Tibial nerve (tissue), 4 donors: ENCODE data around the gene RBM47. TPM values are rescaled to one million over a fixed set of nuclear protein-coding genes. Genes with fewer than 3 reads are reported as not detected.

Source experiments
- DNase-seq, 2 donors: peaks; one replicate each; pipeline ENCODE4 v3.0.0-alpha.2; 2019; ENCODE audit warnings: low spot score in 2 of 2
- H3K27ac ChIP-seq, 4 donors: fragments of 200-600 bp; sonication (generic) in 3 of 4; one replicate each; pipeline ENCODE4 v1.5.1; 2017 to 2019; ENCODE audit warnings: mild to moderate bottlenecking in 1 of 4
- H3K27me3 ChIP-seq, 2 donors: fragments of 200-600 bp; sonication (generic) in 1 of 2; one replicate each; pipeline versions ENCODE4 v1.5.1 to v1.6.0; 2017 to 2019
- H3K36me3 ChIP-seq, 3 donors: fragments of 200-600 bp; sonication (generic); one replicate each; pipeline ENCODE4 v1.5.1; 2018 to 2019
- H3K4me1 ChIP-seq, 4 donors: fragments of 200-600 bp; sonication (generic) in 3 of 4; one replicate each; pipeline ENCODE4 v1.5.1; 2017 to 2019
- H3K4me3 ChIP-seq, 4 donors: fragments of 200-600 bp; sonication (generic) in 3 of 4; one replicate each; pipeline ENCODE4 v1.5.1; 2017 to 2019; ENCODE audit warnings: mild to moderate bottlenecking in 1 of 4, moderate library complexity in 1 of 4
- H3K9me3 ChIP-seq, 4 donors: fragments of 200-600 bp; sonication (generic) in 3 of 4; one replicate each; pipeline ENCODE4 v1.5.1; 2017 to 2019
- EP300 ChIP-seq, 2 donors: sonication (generic); formaldehyde crosslinking; IDR thresholded peaks; one replicate each; pipeline ENCODE4 v1.6.1; 2017; ENCODE audit warnings: antibody characterized with exemption in 2 of 2, mild to moderate bottlenecking in 1 of 2
- POLR2A ChIP-seq, 2 donors: fragments of 450-650 bp; IDR thresholded peaks; one replicate each; pipeline ENCODE4 v1.6.1; 2017; ENCODE audit warnings: antibody characterized with exemption in 2 of 2, mild to moderate bottlenecking in 2 of 2, moderate library complexity in 2 of 2
- WGBS, 2 donors: methylation state at CpG; one replicate each; pipeline ENCODE4 v1.1.5; 2018; 5-methylcytosine and 5-hydroxymethylcytosine counted together
- total RNA-seq, 4 donors: library from RNA; depleted of rRNA; stranded (reverse); fragments of >200 nt; gene quantifications; one replicate each; pipeline ENCODE4 v1.1.0, GENCODE V29; 2016
- TF ChIP-seq, protein P1 (sequence below), 5 experiments: fragments of 200-600 bp in 3 of 5; fragments of 450-650 bp in 2 of 5; sonication (generic) in 3 of 5; IDR thresholded peaks; one replicate each; pipeline ENCODE4 v1.5.1; 2016 to 2019; ENCODE audit warnings: antibody characterized with exemption in 5 of 5, mild to moderate bottlenecking in 3 of 5, moderate library complexity in 2 of 5

RBM47 gene
- total RNA-seq, 4 donors from 2014 or later: 22.8 to 93.9 (median 41.0) TPM

GRCh38 chr4:40651280-40651679 is 21.6 kb upstream of the RBM47 start:
- no peaks in the 10 kb centered on the region for H3K27me3 ChIP-seq
- 76 to 82% methylated on average over 2 of the region's 2 CpGs for WGBS, 2 donors
- H3K4me3 ChIP-seq: no peak overlapping the region
- H3K36me3 ChIP-seq: no peaks in the 10 kb centered on the region
- no peaks in the 10 kb centered on the region for H3K4me1 ChIP-seq
- H3K9me3 ChIP-seq: no peaks in the 10 kb centered on the region
- no peak for TF ChIP-seq POLR2A (IDR thresholded peaks at IDR 0.05)
- TF ChIP-seq EP300 (IDR thresholded peaks at IDR 0.05): no peak
- TF ChIP-seq, protein P1, sequence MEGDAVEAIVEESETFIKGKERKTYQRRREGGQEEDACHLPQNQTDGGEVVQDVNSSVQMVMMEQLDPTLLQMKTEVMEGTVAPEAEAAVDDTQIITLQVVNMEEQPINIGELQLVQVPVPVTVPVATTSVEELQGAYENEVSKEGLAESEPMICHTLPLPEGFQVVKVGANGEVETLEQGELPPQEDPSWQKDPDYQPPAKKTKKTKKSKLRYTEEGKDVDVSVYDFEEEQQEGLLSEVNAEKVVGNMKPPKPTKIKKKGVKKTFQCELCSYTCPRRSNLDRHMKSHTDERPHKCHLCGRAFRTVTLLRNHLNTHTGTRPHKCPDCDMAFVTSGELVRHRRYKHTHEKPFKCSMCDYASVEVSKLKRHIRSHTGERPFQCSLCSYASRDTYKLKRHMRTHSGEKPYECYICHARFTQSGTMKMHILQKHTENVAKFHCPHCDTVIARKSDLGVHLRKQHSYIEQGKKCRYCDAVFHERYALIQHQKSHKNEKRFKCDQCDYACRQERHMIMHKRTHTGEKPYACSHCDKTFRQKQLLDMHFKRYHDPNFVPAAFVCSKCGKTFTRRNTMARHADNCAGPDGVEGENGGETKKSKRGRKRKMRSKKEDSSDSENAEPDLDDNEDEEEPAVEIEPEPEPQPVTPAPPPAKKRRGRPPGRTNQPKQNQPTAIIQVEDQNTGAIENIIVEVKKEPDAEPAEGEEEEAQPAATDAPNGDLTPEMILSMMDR (IDR thresholded peaks at IDR 0.05): no peak
- no peak overlapping the region for H3K27ac ChIP-seq
- no peak for DNase-seq

GRCh38 chr4:40649321-40649720 is 19.7 kb upstream of the RBM47 start:
- no peak for DNase-seq
- no peak overlapping the region for H3K27ac ChIP-seq
- H3K4me1 ChIP-seq: no peaks in the 10 kb centered on the region
- H3K27me3 ChIP-seq: no peaks in the 10 kb centered on the region
- no peak for TF ChIP-seq EP300 (IDR thresholded peaks at IDR 0.05)
- no peak for TF ChIP-seq POLR2A (IDR thresholded peaks at IDR 0.05)
- TF ChIP-seq, protein P1 (IDR thresholded peaks at IDR 0.05): no peak
- WGBS, 2 donors: 77 to 87% methylated on average over 6 of the region's 6 CpGs
- no peaks in the 10 kb centered on the region for H3K9me3 ChIP-seq
- no peaks in the 10 kb centered on the region for H3K36me3 ChIP-seq
- H3K4me3 ChIP-seq: no peak overlapping the region

GRCh38 chr4:40648742-40649281 is 19.1 kb upstream of the RBM47 start:
- Histone ChIP-seq H3K4me1 (no peaks in the 10 kb centered on the region), H3K4me3 (no peak overlapping the region), H3K27me3 (no peaks in the 10 kb centered on the region), H3K36me3 (no peaks in the 10 kb centered on the region), H3K9me3 (no peaks in the 10 kb centered on the region), H3K27ac (no peak overlapping the region)
- DNase-seq: no peak
- 74% methylated on average over 9 of the region's 9 CpGs for WGBS, 2 donors
- TF ChIP-seq, protein P1 (IDR thresholded peaks at IDR 0.05): no peak
- peak in 1 of 2 donors; percentile 16 for TF ChIP-seq EP300 (IDR thresholded peaks at IDR 0.05)

DNA sequence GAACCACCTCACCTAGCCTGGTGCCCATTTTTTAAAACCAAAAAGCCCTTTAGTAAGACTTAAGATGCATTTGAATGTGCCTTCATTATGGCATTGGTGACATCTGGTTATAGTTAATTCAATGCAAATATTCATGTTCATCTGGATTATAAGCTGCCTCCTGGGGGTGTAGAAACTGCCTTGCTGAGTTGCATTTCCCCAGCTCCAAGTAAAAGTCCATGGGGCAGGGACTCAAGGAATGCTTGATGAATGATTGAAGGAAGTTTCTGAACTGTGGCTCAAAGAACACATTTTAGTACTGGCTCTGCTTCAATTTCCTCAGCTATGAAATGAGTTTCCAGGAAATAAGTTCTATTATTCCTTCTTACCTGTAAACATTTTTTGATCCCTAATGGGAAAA is 18.5 kb upstream of the RBM47 start:
- no peaks in the 10 kb centered on the region for H3K9me3 ChIP-seq
- no peak overlapping the region for H3K27ac ChIP-seq
- TF ChIP-seq EP300 (IDR thresholded peaks at IDR 0.05) (no peak), POLR2A (IDR thresholded peaks at IDR 0.05) (no peak)
- TF ChIP-seq, protein P1 (IDR thresholded peaks at IDR 0.05): no peak
- H3K4me1 ChIP-seq: no peaks in the 10 kb centered on the region
- no peaks in the 10 kb centered on the region for H3K27me3 ChIP-seq
- no peaks in the 10 kb centered on the region for H3K36me3 ChIP-seq
- H3K4me3 ChIP-seq: no peak overlapping the region
- DNase-seq: no peak

- H3K27me3 ChIP-seq: no peaks in the 10 kb centered on the region
- TF ChIP-seq, protein P1 (IDR thresholded peaks at IDR 0.05): no peak
- TF ChIP-seq EP300 (IDR thresholded peaks at IDR 0.05): no peak
- no peak for TF ChIP-seq POLR2A (IDR thresholded peaks at IDR 0.05)
- no peak overlapping the region for H3K27ac ChIP-seq
- H3K4me1 ChIP-seq: no peaks in the 10 kb centered on the region
- no peak for DNase-seq
- no peaks in the 10 kb centered on the region for H3K9me3 ChIP-seq
- no peaks in the 10 kb centered on the region for H3K36me3 ChIP-seq
- H3K4me3 ChIP-seq: no peak overlapping the region
These were observed 15.9 kb upstream of the RBM47 start for GRCh38 chr4:40645586-40645985.
